Memory B cell (primary cell): ENCODE data around the gene ARSJ.
A peak's percentile ranks its signal among the peaks of the same experiment; 100 is the strongest.
"Not testable (repeated sequence)": the region's sequence is repeated elsewhere in the genome, so short reads cannot be mapped to it uniquely, and the experiment has no call there.

ENCODE experiments used
- ATAC-seq: fragments of 150-1000 bp; cut with Tn5 transposase; 2 replicates; pipeline ENCODE4 v1.10.0; 2021; ENCODE audit warnings: low read depth, mild to moderate bottlenecking, moderate library complexity
- DNase-seq, 2 donors: peaks; one replicate each; pipeline ENCODE4 v3.0.0; 2022; ENCODE audit warnings: low spot score in 2 of 2
- H3K27ac Mint-ChIP-seq: one replicate; pipeline ENCODE4 v1.8.0; 2022; ENCODE audit warnings: mild to moderate bottlenecking, moderate library complexity, mixed read lengths
- H3K27me3 Mint-ChIP-seq: one replicate; pipeline ENCODE4 v1.8.0; 2022; ENCODE audit warnings: mixed read lengths
- H3K36me3 Mint-ChIP-seq: one replicate; pipeline ENCODE4 v1.8.0; 2022; ENCODE audit warnings: mild to moderate bottlenecking, mixed read lengths
- H3K4me1 Mint-ChIP-seq: one replicate; pipeline ENCODE4 v1.8.0; 2022; ENCODE audit warnings: mixed read lengths
- H3K4me3 Mint-ChIP-seq: one replicate; pipeline ENCODE4 v1.8.0; 2022; ENCODE audit warnings: mild to moderate bottlenecking, moderate library complexity, mixed read lengths
- H3K9me3 Mint-ChIP-seq: one replicate; pipeline ENCODE4 v1.8.0; 2022; ENCODE audit warnings: mixed read lengths

ARSJ gene

DNA sequence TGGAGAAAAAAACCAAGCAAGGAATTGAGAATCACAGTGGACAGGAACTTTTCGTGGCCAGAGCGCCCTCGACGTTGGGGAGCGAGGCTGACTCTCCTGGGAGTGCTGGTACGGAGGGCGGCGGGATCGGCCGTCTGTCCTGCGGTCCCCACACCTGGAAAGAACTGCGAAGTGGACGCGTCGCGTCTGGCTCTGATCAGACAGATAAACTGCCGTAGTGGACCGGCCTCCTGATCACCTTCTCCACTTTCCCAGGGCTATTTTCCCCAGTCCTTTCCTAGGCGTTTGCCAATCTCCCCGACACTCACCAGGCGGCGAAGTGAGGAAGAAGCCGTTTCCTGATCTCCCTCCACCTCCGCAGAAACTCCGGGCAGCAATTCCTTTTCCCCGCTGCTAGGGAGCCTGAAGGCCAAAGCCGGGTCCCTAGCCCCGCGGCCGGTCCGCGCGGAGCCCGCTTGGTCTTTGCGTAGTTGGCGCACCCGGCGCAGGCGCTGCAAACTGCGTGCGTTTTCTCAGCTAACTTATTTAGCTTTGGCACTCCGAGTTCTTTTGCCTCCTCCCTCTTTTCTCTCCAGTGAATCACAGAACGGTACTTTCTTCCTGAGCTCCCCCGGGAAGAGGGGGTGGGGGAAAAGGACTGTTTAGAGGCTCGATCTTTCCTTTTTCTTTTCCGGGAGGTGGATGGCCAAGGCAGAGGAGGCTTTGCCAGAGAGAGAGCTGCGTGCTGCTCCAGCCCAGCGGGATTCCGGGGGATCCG is at the start of gene ARSJ:
ARSJ (minus strand) TSS at position 500 of the 757 bp plus-strand sequence. CDS start 813 bp downstream, outside the sequence.
- Mint-ChIP-seq H3K27me3 (peaks cover 15% of the 10 kb centered on the region), H3K4me3 (no peak within 1 kb of the TSS), H3K9me3 (peaks cover 3% of the 10 kb centered on the region), H3K36me3 (no peaks in the 10 kb centered on the region), H3K4me1 (peaks cover 5% of the 10 kb centered on the region), H3K27ac (no peak within 1 kb of the TSS)
- no peak for DNase-seq
- ATAC-seq, result no peak

DNA sequence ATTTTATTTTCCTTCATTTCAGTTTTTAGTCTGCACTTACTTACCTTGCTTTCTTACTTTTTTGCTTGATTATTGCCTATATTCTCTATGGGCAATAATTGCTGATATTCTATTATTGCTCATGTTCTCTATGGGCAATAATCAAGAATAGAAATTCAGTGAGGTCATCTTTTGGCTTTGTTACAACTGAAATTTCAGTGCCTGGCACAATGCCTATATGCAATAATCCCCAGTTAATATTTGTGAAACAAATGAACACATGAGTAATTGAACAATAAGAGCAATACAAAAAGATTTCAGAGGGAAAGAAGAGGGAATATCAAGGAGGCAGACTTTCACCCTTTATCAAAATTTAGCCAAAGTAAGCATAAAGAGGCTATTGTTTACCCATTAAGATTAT is 48.6 kb upstream of the ARSJ start:
- Mint-ChIP-seq H3K4me1 (no peaks in the 10 kb centered on the region), H3K36me3 (no peaks in the 10 kb centered on the region)

DNA sequence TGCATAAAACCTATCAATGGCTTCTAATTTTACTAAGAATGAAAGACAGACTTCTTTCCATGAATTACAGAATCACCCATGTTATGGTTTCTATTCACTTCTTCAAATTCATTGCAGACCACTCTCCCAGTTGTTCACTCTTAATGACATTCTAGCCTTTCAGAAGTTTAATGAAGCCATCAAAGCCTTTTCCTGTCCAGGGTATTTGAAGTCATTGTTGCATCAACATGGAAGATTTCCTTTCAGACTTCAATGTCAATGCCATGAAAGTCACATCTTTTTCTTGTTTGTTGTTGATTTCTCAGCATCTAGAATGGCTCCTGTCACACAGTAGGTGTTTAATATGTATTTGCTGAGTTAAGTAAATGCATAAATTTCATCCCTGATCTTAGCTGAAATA is 48.1 kb upstream of the ARSJ start:
- ATAC-seq (no peak), DNase-seq (no peak)
- H3K27me3 Mint-ChIP-seq, result no peaks in the 10 kb centered on the region
- no peaks in the 10 kb centered on the region for H3K9me3 Mint-ChIP-seq
- H3K4me1 Mint-ChIP-seq, result peaks cover 3% of the 10 kb centered on the region
- H3K4me3 Mint-ChIP-seq, result no peak overlapping the region
- H3K27ac Mint-ChIP-seq, result no peak overlapping the region
- no peaks in the 10 kb centered on the region for H3K36me3 Mint-ChIP-seq

More for the DNA sequence above, 48.6 kb upstream of the ARSJ start:
- H3K4me3 Mint-ChIP-seq, result no peak overlapping the region
- ATAC-seq (no peak), DNase-seq (no peak)
- H3K27me3 Mint-ChIP-seq, result no peaks in the 10 kb centered on the region
- H3K9me3 Mint-ChIP-seq, result no peaks in the 10 kb centered on the region
- no peak overlapping the region for H3K27ac Mint-ChIP-seq

DNA sequence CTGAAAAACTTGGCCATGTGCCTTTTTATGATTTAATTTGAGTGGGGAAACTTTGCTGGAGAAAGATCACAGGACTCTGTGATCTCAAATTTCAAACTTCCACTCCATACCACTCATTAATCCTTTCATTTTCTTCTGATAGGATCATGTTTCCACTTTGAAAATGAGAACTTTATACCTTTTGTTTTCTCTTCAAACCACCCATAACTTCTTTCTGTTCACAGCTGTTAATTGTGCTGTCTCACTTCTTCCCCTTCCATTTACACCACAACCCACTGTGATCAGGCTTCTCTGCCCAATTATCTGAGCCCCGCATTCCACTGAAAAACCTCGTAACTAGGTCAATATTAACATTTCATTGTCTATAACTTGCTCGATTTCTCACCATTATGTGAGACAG is 47.0 kb upstream of the ARSJ start:
- ATAC-seq, result no peak
- Mint-ChIP-seq H3K4me3 (no peak overlapping the region), H3K36me3 (no peaks in the 10 kb centered on the region), H3K27me3 (no peaks in the 10 kb centered on the region), H3K4me1 (peaks cover 3% of the 10 kb centered on the region), H3K27ac (no peak overlapping the region), H3K9me3 (no peaks in the 10 kb centered on the region)
- no peak for DNase-seq

DNA sequence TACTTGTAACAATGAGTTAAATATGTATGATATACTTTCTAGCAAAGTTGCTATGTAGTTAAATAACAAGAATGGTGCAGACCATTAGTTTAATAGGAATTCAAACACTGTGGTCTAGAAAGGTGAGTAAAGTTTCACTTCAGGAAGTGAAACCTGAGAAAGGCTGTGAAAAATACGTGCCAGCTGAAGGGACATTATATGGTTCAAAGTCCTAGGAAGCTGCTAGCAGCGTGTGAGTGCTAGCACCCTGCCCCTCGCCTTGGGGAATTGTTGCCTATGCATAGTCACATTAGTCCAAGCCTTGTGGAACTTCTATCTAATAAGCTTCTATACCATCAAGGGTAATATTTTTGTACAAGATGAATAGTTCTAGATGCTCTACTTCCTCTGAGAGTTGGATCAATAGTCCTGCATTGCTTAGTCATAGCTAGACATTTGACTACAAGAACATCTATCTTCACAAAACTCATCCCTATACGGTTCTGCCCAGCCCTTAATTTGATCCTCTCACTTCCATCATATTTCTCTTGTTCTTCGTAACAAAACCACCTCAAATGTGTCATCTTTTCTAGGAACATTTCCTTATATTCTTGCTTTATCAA is 45.8 kb upstream of the ARSJ start:
- ATAC-seq (peak; percentile 74), DNase-seq (no peak)
- Mint-ChIP-seq H3K36me3 (no peaks in the 10 kb centered on the region), H3K4me1 (peaks cover 3% of the 10 kb centered on the region), H3K27me3 (no peaks in the 10 kb centered on the region), H3K27ac (no peak overlapping the region), H3K4me3 (no peak overlapping the region), H3K9me3 (no peaks in the 10 kb centered on the region)

DNA sequence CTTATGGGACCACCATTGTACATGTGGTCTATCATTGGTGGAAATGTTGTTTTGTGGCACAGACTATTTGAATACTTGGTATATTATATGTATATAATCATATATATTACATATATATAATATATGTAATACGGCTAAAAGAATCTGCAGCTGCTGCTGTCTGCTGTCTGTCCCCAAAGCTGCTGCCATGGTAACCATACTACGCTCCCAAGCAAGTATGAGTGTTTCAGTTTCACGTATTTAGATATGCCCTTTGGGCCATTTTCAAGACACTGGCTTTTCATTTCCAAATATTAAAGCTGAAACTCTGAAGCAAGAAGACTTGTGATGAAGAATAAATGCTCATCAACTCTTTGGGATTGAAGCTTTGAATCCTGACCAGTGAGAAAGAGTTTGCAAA is 42.0 kb upstream of the ARSJ start:
- DNase-seq, result no peak
- no peak for ATAC-seq

DNA sequence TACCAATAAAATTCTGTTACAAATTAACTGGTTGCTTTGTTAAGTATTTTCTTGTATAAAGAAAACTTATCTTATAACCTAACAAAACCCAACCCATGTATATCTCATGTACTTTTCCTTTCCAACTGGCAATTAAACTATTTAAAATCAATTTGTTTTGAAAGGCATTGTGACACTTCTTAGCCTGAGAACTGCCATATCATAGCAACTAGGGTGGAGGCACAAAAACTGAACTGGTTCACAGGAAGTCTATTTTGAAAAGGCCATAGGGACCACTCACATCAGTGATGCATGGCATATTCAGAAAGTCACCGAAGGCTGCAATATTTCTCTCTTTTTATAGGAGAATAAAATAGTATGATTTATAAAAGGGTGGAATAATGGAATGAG is 40.5 kb upstream of the ARSJ start:
- peaks cover 3% of the 10 kb centered on the region for H3K4me1 Mint-ChIP-seq
- H3K9me3 Mint-ChIP-seq, result no peaks in the 10 kb centered on the region
- H3K27ac Mint-ChIP-seq, result no peak overlapping the region
- H3K4me3 Mint-ChIP-seq, result no peak overlapping the region
- no peaks in the 10 kb centered on the region for H3K36me3 Mint-ChIP-seq
- no peak for DNase-seq
- H3K27me3 Mint-ChIP-seq, result peaks cover 4% of the 10 kb centered on the region
- no peak for ATAC-seq

More for the DNA sequence above, 42.0 kb upstream of the ARSJ start:
- H3K9me3 Mint-ChIP-seq, result no peaks in the 10 kb centered on the region
- H3K4me3 Mint-ChIP-seq, result no peak overlapping the region
- peaks cover 2% of the 10 kb centered on the region for H3K27me3 Mint-ChIP-seq
- H3K4me1 Mint-ChIP-seq, result peaks cover 3% of the 10 kb centered on the region
- H3K36me3 Mint-ChIP-seq, result no peaks in the 10 kb centered on the region
- H3K27ac Mint-ChIP-seq, result no peak overlapping the region

DNA sequence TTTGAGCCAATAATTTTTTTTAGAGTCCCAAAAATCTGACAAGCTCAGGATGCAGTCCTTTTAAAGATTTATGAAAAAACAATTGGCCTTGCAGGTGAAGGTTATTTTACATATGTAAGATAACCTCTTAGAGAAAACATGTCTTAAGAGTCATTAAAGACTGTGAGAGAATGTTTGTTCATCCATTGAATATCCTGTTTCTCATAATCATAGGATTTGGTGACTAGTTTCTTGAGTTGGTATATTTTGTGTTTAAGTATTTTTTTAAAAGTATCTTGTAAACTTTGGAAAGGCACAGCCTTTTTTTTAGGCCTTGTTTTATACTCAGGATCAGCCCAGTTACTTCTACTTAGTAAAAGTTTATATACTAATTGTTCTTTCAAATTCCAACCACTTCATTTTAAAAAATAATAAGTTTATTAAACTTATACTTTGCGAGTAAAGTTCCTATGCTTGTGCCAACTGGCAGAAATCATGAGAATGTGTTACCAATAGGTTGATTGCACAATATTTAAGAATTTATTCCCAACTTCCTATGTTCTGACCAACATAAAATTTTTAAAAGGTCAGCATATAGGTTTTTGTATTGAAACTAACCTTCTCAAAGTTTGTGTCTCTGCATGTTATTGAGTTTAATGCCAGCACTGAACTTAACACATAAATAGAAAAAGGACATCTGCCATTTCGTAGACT is 40.0 kb upstream of the ARSJ start:
- Mint-ChIP-seq H3K27me3 (peaks cover 4% of the 10 kb centered on the region), H3K9me3 (no peaks in the 10 kb centered on the region), H3K27ac (no peak overlapping the region), H3K36me3 (no peaks in the 10 kb centered on the region), H3K4me1 (peaks cover 3% of the 10 kb centered on the region), H3K4me3 (no peak overlapping the region)
- DNase-seq (no peak), ATAC-seq (no peak)

DNA sequence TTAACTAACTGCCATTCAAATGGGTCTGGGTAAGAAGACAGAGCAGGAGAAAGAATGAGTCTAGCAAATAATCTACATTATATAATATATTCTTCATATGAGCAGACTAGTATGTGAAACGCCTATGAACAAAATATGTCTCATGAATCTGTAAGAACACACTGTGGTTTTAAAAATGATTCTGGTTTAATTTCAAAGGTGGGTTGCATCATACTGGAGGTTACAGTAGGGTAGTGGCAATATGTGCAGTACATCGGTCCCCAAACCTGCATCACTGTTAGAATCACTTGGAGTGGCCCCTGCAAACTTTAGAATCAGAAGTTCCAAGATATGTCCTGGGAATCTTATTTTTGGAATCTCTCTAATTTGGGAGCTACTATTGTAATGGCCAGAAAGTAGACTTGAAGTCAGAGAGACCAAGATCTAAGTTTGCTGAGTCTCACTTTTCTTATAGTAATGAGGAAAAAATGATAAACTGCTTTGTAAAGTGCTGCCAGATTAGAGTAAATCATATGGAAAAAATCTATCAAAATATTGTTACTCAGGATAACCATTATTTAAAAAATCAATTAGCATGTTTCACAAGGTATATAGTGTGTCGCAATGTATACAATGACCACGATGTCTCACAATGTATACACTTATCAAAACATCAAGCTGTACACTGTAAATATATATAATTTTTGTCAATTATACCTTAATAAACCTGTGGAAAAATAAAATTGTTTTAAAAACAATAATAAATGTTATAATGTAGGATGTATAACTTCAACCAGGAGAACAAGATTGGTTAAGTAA is 37.9 kb upstream of the ARSJ start:
- ATAC-seq (no peak), DNase-seq (no peak)
- H3K27ac Mint-ChIP-seq, result no peak overlapping the region
- H3K27me3 Mint-ChIP-seq, result peaks cover 4% of the 10 kb centered on the region
- H3K36me3 Mint-ChIP-seq, result no peaks in the 10 kb centered on the region
- H3K4me1 Mint-ChIP-seq, result no peaks in the 10 kb centered on the region
- no peak overlapping the region for H3K4me3 Mint-ChIP-seq
- no peaks in the 10 kb centered on the region for H3K9me3 Mint-ChIP-seq

DNA sequence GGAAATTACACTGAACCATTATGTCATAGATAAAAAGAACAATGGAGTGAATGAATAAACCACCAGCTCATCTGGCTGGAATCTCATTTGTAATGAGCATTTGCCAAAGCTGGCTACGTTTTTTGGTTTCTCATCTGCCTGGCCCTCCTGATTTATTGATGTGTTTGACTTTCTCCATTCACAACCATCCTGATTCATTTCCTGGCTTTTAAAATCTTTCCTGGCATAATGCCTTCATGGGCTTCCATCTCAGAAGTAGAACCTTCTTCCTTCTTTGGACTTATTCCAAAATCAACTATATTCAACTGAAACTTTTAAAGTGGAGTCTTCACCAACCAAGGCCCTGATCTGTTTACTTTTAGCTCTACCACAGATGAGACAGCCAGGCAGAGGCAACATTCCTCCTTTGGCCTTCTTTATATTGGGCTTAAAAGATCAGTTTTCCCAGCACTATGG is 36.0 kb upstream of the ARSJ start:
- ATAC-seq (no peak), DNase-seq (no peak)
- Mint-ChIP-seq H3K27me3 (peaks cover 8% of the 10 kb centered on the region), H3K4me3 (no peak overlapping the region), H3K36me3 (peaks cover 2% of the 10 kb centered on the region), H3K27ac (no peak overlapping the region), H3K9me3 (peaks cover 2% of the 10 kb centered on the region), H3K4me1 (no peaks in the 10 kb centered on the region)

DNA sequence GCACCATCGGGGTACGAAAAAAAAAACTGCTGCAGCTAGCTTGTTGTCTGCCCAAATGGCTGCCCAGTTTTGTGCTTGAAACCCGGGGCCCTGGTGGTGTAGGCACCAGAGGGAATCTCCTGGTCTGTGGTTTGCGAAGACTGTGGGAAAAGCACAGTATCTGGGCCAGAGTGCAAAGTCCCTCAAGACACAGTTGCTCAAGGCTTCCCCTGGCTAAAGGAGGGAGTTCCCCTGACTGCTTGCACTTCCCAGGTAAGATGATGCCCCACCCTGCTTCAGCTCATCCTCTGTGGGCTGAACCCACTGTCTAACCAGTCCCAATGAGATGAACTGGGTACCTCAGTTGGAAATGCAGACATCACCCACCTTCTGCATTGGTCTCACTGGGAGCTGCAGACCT is 33.8 kb upstream of the ARSJ start:
- H3K27me3 Mint-ChIP-seq, result peaks cover 11% of the 10 kb centered on the region
- not testable (repeated sequence) for H3K36me3 Mint-ChIP-seq, H3K4me1 Mint-ChIP-seq, H3K9me3 Mint-ChIP-seq, ATAC-seq, H3K27ac Mint-ChIP-seq, DNase-seq, H3K4me3 Mint-ChIP-seq

DNA sequence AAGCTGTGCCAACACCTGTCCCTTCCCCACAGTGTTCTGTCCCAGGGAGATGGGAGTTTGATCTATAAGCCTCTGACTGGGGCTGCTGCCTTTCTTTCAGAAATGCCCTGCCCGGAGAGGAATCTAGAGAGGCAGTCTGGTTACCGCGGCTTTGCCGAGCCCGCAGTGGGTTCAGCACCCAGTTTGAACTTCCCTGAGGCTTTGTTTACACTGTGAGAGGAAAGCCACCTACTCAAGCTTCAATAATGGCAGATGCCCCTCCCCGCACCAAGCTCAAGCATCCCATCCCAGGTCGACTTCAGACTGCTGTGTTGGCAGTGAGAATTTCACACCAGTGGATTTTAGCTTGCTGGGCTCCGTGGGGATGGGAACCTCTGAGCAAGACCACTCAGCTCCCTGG is 33.3 kb upstream of the ARSJ start:
- H3K27me3 Mint-ChIP-seq, result peaks cover 9% of the 10 kb centered on the region
- no peak overlapping the region for H3K4me3 Mint-ChIP-seq

DNA sequence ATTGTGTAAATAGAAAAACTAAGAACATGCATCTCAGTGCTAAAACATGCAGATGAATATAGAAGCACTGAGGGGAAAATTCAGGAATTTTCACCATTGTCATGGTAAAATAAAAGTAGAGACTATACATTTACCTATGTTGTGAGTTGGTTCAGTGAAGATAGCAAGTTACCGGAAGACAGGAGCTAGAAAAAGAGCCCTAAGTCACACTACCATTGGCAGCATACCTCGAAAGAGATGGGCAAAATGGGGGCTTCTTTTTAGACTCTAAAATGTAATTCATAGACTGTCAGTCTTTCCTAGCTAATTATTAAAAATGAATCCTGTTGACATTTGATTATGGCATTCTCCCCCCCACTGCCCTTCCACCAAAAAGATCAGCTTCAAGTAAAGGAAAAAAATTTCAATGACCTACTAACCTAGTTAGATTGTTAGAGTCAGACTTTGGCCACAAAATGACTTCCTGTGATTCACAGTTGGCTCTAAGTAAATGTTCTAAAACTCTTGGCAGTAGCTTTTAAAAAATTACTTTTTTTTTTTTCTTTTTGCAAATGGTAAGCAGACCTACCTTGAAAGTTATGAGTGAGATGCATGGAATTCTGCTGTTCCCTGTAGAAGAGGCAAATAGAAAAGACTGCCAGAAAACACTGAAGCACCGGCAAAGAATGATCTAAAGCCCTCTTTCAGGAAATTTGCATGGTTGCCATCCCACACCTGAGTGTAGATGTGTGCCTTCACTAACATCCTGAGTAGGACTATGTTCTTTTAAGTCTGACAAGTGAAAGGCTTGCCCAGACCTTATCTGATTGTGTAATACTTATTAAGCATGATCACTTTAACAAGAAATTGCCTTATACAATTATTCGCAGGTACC is 26.4 kb upstream of the ARSJ start:
- H3K4me3 Mint-ChIP-seq, result no peak overlapping the region
- no peak for DNase-seq
- peaks cover 3% of the 10 kb centered on the region for H3K4me1 Mint-ChIP-seq
- no peaks in the 10 kb centered on the region for H3K36me3 Mint-ChIP-seq
- ATAC-seq, result no peak
- no peak overlapping the region for H3K27ac Mint-ChIP-seq
- peaks cover under 1% of the 10 kb centered on the region for H3K9me3 Mint-ChIP-seq
- peaks cover 6% of the 10 kb centered on the region for H3K27me3 Mint-ChIP-seq

More for the DNA sequence above, 33.3 kb upstream of the ARSJ start:
- no peaks in the 10 kb centered on the region for H3K4me1 Mint-ChIP-seq
- peaks cover 2% of the 10 kb centered on the region for H3K36me3 Mint-ChIP-seq
- DNase-seq, result no peak
- H3K9me3 Mint-ChIP-seq, result peaks cover 2% of the 10 kb centered on the region
- no peak overlapping the region for H3K27ac Mint-ChIP-seq
- no peak for ATAC-seq
